A549 (cell line): ENCODE results near the gene PLXND1. TPM values are rescaled to one million over a fixed set of nuclear protein-coding genes. Genes with fewer than 3 reads are reported as not detected.

Experiments
- ATAC-seq, 2 experiments: fragments of 200-7000 bp in 1 of 2; fragments of >200 bp in 1 of 2; cut with Nextera tagmentation in 1 of 2; cut with Tn5 transposase in 1 of 2; 3 replicates each; pipeline versions ENCODE4 v1.8.0 to v1.9.1; 2018 to 2020; ENCODE audit warnings: mild to moderate bottlenecking in 1 of 2, moderate library complexity in 1 of 2
- CTCF ChIA-PET: fragments of 300-600 bp; sonication (Branson Sonifier 250); formaldehyde crosslinking; extraction: SDS; loops from one replicate; lab custom pipeline; 2021; ENCODE audit warnings: antibody characterized with exemption, inconsistent platforms; lab: Yijun Ruan, JAX
- POLR2A ChIA-PET: fragments of 350-600 bp; formaldehyde crosslinking; extraction: SDS; loops from one replicate; lab custom pipeline; 2021; ENCODE audit warnings: antibody characterized with exemption, inconsistent platforms; lab: Yijun Ruan, JAX
- DNase-seq, 2 experiments: peaks; one replicate each; pipeline versions ENCODE4 v3.0.0 to v3.0.0-alpha.2; 2011 to 2016; ENCODE audit warnings: low read depth in 1 of 2, low spot score in 1 of 2
- FAIRE-seq: peaks from 2 replicates; lab custom pipeline; 2011; peaks lifted over from hg19 to GRCh38; lab: Jason Lieb, UNC
- H3K27ac ChIP-seq, 2 experiments: fragments of >200 bp; sonication (Bioruptor Twin); formaldehyde crosslinking; 3 replicates each; pipeline ENCODE4 v1.5.1; 2016 to 2017
- H3K4me1 ChIP-seq: fragments of >200 bp; sonication (Bioruptor Twin); formaldehyde crosslinking; 3 replicates; pipeline ENCODE4 v1.6.1; 2016
- H3K4me2 ChIP-seq: fragments of >200 bp; sonication (Bioruptor Twin); formaldehyde crosslinking; 3 replicates; pipeline ENCODE4 v1.6.1; 2016
- H3K4me3 ChIP-seq: fragments of >200 bp; sonication (Bioruptor Twin); formaldehyde crosslinking; 3 replicates; pipeline ENCODE4 v1.5.1; 2016
- H3K9me3 ChIP-seq: fragments of >200 bp; sonication (Bioruptor Twin); formaldehyde crosslinking; 3 replicates; pipeline ENCODE4 v1.6.1; 2016
- EHF ChIP-seq: fragments of 250-450 bp; sonication (Bioruptor Pico); IDR thresholded peaks from 2 replicates; pipeline ENCODE4 v1.5.0; 2020; ENCODE audit warnings: mild to moderate bottlenecking
- EHMT2 ChIP-seq: fragments of 200-600 bp; sonication (generic); IDR thresholded peaks from 2 replicates; pipeline ENCODE4 v1.6.1; 2016; ENCODE audit warnings: antibody characterized with exemption, low read depth, mild to moderate bottlenecking, moderate library complexity
- FOSL2 ChIP-seq, 2 experiments: fragments of 450-650 bp in 1 of 2; fragments of >200 bp in 1 of 2; sonication (Bioruptor Twin) in 1 of 2; formaldehyde crosslinking; IDR thresholded peaks; 2 replicates each; pipeline versions ENCODE4 v1.5.0 to v1.6.1; 2016 to 2020; ENCODE audit warnings: mild to moderate bottlenecking in 1 of 2, moderate library complexity in 1 of 2
- HDAC2 ChIP-seq: fragments of 200-600 bp; sonication (generic); IDR thresholded peaks from 2 replicates; pipeline ENCODE4 v1.6.1; 2016
- HOXA7 ChIP-seq: fragments of 250-450 bp; sonication (Bioruptor Pico); IDR thresholded peaks from 2 replicates; pipeline ENCODE4 v1.5.0; 2020; ENCODE audit warnings: mild to moderate bottlenecking, moderate library complexity
- JUNB ChIP-seq: fragments of >200 bp; sonication (Bioruptor Twin); formaldehyde crosslinking; IDR thresholded peaks from 2 replicates; pipeline ENCODE4 v1.6.1; 2016
- MAFK ChIP-seq: fragments of 450-650 bp; IDR thresholded peaks from 2 replicates; pipeline ENCODE4 v1.6.1; 2014; ENCODE audit not compliant: partially characterized antibody
- MAZ ChIP-seq: fragments of 150-350 bp; IDR thresholded peaks from 2 replicates; pipeline ENCODE4 v1.6.1; 2014; ENCODE audit warnings: antibody characterized with exemption, low read depth, low read length, borderline replicate concordance
- MYC ChIP-seq: IDR thresholded peaks from 2 replicates; pipeline ENCODE4 v1.6.1; 2012; ENCODE audit warnings: mild to moderate bottlenecking, inconsistent platforms, low read length, improper control_type of control experiment, borderline replicate concordance
- NR3C1 ChIP-seq: fragments of >200 bp; sonication (Bioruptor Twin); formaldehyde crosslinking; IDR thresholded peaks from 3 replicates; pipeline ENCODE4 v1.6.1; 2017
- POLR2AphosphoS2 ChIP-seq: conservative IDR thresholded peaks from 2 replicates; pipeline ENCODE4 v1.6.1; 2012; ENCODE audit warnings: low read length, improper control_type of control experiment, inconsistent platforms
- RCOR1 ChIP-seq: fragments of 150-350 bp; IDR thresholded peaks from 2 replicates; pipeline ENCODE4 v1.6.1; 2014; ENCODE audit warnings: antibody characterized with exemption, low read length, low read depth
- TP53 ChIP-seq: fragments of 250-450 bp; sonication (Bioruptor Pico); IDR thresholded peaks from 2 replicates; pipeline ENCODE4 v1.5.0; 2021; ENCODE audit warnings: mild to moderate bottlenecking, moderate library complexity
- ZFP36 ChIP-seq: fragments of 450-650 bp; IDR thresholded peaks from 2 replicates; pipeline ENCODE4 v1.6.1; 2014; ENCODE audit warnings: borderline replicate concordance; ENCODE audit not compliant: partially characterized antibody
- ZSCAN20 ChIP-seq: fragments of 250-450 bp; sonication (Bioruptor Pico); IDR thresholded peaks from 2 replicates; pipeline ENCODE4 v1.8.0; 2022; ENCODE audit warnings: mild to moderate bottlenecking, moderate library complexity
- WGBS: methylation state at CpG from one replicate; pipeline ENCODE4 v1.1.6; 2017; ENCODE audit errors: missing lambda C conversion rate; 5-methylcytosine and 5-hydroxymethylcytosine counted together
- polyA plus RNA-seq, 4 experiments: library from polyadenylated mRNA; depleted of rRNA in 3 of 4; stranded (reverse); fragments of >200 nt; fragmentation: RNase III in 1 of 4; extraction: RNeasy Plus Mini Kit Qiagen cat#74134 plus additional on column Dnase treatment in 1 of 4; gene quantifications; 2 replicates in 3 of 4; 3 replicates in 1 of 4; pipeline ENCODE4 v1.2.3, GENCODE V29; 2011 to 2017
- TF ChIP-seq, protein P1 (sequence below): fragments of 150-350 bp; IDR thresholded peaks from 2 replicates; pipeline ENCODE4 v1.6.1; 2014; ENCODE audit warnings: low read depth, mild to moderate bottlenecking, low read length
- TF ChIP-seq, protein P2 (sequence below): fragments of >200 bp; sonication (Bioruptor Twin); formaldehyde crosslinking; IDR thresholded peaks from 3 replicates; pipeline ENCODE4 v1.5.1; 2016
- TF ChIP-seq, protein P3 (sequence below): fragments of 250-450 bp; sonication (Bioruptor Pico); IDR thresholded peaks from 2 replicates; pipeline ENCODE4 v1.5.0; 2021; ENCODE audit warnings: mild to moderate bottlenecking, moderate library complexity, borderline replicate concordance

PLXND1 gene
- polyA plus RNA-seq, 2 of the 4 experiments (the other 2 are of a cell fraction) = 26.8 to 72.6 TPM

DNA sequence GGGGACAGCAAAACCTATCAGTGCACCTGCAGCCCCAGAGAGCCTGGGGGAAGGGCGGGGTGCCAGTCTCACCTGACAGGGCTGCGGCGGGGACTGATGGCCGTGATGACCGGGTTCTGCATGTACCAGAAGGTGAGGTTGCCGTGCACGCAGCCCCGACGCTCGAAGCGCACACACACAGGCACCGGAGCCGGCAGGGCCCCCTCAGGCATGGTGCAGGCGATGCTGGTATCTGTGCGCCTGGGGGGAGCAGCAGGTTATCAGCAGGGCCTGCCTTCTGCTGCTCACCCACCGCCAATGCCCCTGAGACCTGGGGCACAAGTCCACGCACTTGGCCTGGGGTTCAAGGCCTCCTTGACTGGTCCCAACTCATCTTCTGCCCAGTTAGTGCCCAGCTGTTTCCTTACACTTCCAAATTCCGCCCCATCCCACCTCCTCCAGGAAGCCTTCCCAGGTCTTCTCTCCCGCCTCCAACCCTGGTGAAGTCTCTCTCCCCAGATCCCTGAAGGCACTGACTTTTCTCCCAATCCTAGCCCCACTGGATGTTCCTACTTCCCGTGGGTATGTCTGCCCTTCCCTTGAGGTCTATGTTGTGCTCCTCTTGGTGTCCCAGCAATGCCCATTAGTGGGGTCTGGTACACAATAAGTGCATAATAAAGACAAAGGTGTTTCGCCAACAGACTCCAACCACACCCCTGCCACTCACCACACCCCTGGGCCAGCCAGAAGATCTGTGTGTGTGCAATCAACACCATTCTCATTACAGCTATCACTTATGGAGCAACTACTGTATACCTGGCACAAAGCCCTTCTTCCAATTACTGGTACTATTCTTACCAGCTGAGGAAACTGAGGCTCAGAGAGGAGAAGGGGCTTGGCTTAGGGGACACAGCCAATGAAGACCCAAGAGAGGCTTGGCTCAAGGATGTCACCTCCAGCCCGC lies 34.6 kb downstream of the PLXND1 start:
- ChIA-PET POLR2A (no interaction called here), CTCF (no interaction called here)
- FAIRE-seq (no peak), DNase-seq (no peak), ATAC-seq (no peak)
- Histone ChIP-seq H3K4me2 (no peak overlapping the region), H3K4me1 (peaks cover 2% of the 10 kb centered on the region; the same call in 2 of the 3 replicates), H3K27ac (no peak overlapping the region), H3K4me3 (no peak overlapping the region), H3K9me3 (no peaks in the 10 kb centered on the region)
- WGBS = 88% methylated on average over 7 of the region's 22 CpGs
- TF ChIP-seq EHF (CRISPR knock-in tag) (no peak), HOXA7 (CRISPR knock-in tag) (no peak), MAFK (no peak), ZFP36 (peak; percentile 82), TP53 (no peak), JUNB (no peak), HDAC2 (no peak)
- TF ChIP-seq, protein P1, sequence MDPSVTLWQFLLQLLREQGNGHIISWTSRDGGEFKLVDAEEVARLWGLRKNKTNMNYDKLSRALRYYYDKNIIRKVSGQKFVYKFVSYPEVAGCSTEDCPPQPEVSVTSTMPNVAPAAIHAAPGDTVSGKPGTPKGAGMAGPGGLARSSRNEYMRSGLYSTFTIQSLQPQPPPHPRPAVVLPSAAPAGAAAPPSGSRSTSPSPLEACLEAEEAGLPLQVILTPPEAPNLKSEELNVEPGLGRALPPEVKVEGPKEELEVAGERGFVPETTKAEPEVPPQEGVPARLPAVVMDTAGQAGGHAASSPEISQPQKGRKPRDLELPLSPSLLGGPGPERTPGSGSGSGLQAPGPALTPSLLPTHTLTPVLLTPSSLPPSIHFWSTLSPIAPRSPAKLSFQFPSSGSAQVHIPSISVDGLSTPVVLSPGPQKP = no peak

GRCh38 chr3:129569856-129570255 lies 36.6 kb downstream of the PLXND1 start:
- POLR2A ChIA-PET = no interaction called here
- Histone ChIP-seq H3K27ac (no peak overlapping the region), H3K4me2 (no peak overlapping the region), H3K4me1 (no peaks in the 10 kb centered on the region), H3K4me3 (no peak overlapping the region)
- DNase-seq (no peak), ATAC-seq (no peak), FAIRE-seq (no peak)
- WGBS = 98% methylated on average over 6 of the region's 7 CpGs
- TF ChIP-seq, protein P2, sequence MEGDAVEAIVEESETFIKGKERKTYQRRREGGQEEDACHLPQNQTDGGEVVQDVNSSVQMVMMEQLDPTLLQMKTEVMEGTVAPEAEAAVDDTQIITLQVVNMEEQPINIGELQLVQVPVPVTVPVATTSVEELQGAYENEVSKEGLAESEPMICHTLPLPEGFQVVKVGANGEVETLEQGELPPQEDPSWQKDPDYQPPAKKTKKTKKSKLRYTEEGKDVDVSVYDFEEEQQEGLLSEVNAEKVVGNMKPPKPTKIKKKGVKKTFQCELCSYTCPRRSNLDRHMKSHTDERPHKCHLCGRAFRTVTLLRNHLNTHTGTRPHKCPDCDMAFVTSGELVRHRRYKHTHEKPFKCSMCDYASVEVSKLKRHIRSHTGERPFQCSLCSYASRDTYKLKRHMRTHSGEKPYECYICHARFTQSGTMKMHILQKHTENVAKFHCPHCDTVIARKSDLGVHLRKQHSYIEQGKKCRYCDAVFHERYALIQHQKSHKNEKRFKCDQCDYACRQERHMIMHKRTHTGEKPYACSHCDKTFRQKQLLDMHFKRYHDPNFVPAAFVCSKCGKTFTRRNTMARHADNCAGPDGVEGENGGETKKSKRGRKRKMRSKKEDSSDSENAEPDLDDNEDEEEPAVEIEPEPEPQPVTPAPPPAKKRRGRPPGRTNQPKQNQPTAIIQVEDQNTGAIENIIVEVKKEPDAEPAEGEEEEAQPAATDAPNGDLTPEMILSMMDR = no peak
- peak; percentile 5 for TF ChIP-seq ZFP36
- TF ChIP-seq, all 56 proteins: peak for 1
- CTCF ChIA-PET = interaction anchor here (1.2 kb wide), 1 partner anchor 11 kb away, joined by 3 read pairs; no protein-coding TSS in a partner anchor
- no peaks in the 10 kb centered on the region for H3K9me3 ChIP-seq

- no peak overlapping the region for H3K4me3 ChIP-seq
- H3K27ac ChIP-seq = no peak overlapping the region
- ChIA-PET CTCF (interaction anchor here (0.8 kb wide), 1 partner anchor 9 kb away, joined by 3 read pairs; no protein-coding TSS in a partner anchor), POLR2A (no interaction called here)
- 80% methylated on average over 4 of the region's 6 CpGs for WGBS
- no peaks in the 10 kb centered on the region for H3K9me3 ChIP-seq
- TF ChIP-seq NR3C1 (no peak), MYC (no peak), EHF (CRISPR knock-in tag) (no peak), EHMT2 (no peak), FOSL2 (IDR thresholded peaks at IDR 0.05) (no peak), FOSL2 (CRISPR knock-in tag; IDR thresholded peaks at IDR 0.05) (no peak), MAZ (no peak), TP53 (no peak), POLR2AphosphoS2 (no peak), ZSCAN20 (CRISPR knock-in tag) (no peak), RCOR1 (no peak)
- TF ChIP-seq, protein P3, sequence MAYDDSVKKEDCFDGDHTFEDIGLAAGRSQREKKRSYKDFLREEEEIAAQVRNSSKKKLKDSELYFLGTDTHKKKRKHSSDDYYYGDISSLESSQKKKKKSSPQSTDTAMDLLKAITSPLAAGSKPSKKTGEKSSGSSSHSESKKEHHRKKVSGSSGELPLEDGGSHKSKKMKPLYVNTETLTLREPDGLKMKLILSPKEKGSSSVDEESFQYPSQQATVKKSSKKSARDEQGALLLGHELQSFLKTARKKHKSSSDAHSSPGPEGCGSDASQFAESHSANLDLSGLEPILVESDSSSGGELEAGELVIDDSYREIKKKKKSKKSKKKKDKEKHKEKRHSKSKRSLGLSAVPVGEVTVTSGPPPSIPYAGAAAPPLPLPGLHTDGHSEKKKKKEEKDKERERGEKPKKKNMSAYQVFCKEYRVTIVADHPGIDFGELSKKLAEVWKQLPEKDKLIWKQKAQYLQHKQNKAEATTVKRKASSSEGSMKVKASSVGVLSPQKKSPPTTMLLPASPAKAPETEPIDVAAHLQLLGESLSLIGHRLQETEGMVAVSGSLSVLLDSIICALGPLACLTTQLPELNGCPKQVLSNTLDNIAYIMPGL = no peak
- ATAC-seq = no peak
- no peak for DNase-seq
- no peak overlapping the region for H3K4me2 ChIP-seq
- no peaks in the 10 kb centered on the region for H3K4me1 ChIP-seq
- FAIRE-seq = no peak
Measured at GRCh38 chr3:129567939-129568338, 38.5 kb downstream of the PLXND1 start.
